Neural progenitor cell (in vitro differentiated cells): ENCODE measurements around the gene KCNJ10.

ENCODE experiments used
- EZH2phosphoT487 ChIP-seq: fragments of 200-600 bp; sonication (generic); IDR thresholded peaks from 2 replicates; pipeline ENCODE4 v1.6.1; 2017; ENCODE audit warnings: antibody characterized with exemption
- TF ChIP-seq, protein P1 (sequence below): fragments of 200-600 bp; sonication (generic); IDR thresholded peaks from 2 replicates; pipeline ENCODE4 v1.5.1; 2017; ENCODE audit warnings: antibody characterized with exemption, mild to moderate bottlenecking

DNA sequence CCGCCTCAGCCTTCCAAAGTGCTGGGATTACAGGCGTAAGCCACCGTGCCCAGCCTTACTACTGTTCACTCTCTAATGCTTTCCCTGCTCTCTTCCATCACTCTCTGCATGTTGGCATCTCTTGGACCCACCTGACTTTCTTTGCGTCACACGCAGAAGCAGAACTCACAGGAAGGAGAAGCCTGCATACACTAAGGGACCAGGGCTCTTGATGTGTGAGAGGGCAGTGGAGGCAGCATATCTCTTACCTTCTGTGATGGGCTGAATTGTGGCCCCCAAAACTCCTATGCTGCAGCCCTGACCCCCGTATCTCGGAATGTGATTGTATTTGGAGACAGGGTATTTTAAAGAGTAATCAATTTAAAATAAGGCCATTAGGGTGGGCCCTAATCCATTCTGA lies 89.2 kb downstream of the KCNJ10 start:
- TF ChIP-seq, protein P1, sequence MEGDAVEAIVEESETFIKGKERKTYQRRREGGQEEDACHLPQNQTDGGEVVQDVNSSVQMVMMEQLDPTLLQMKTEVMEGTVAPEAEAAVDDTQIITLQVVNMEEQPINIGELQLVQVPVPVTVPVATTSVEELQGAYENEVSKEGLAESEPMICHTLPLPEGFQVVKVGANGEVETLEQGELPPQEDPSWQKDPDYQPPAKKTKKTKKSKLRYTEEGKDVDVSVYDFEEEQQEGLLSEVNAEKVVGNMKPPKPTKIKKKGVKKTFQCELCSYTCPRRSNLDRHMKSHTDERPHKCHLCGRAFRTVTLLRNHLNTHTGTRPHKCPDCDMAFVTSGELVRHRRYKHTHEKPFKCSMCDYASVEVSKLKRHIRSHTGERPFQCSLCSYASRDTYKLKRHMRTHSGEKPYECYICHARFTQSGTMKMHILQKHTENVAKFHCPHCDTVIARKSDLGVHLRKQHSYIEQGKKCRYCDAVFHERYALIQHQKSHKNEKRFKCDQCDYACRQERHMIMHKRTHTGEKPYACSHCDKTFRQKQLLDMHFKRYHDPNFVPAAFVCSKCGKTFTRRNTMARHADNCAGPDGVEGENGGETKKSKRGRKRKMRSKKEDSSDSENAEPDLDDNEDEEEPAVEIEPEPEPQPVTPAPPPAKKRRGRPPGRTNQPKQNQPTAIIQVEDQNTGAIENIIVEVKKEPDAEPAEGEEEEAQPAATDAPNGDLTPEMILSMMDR: no peak
- TF ChIP-seq EZH2phosphoT487: no peak
